Measurements from ENCODE around the gene CLTC. TPM values are rescaled to one million over a fixed set of nuclear protein-coding genes. Genes with fewer than 3 reads are reported as not detected.
A peak's percentile ranks its signal among the peaks of the same experiment; 100 is the strongest.

Gene CLTC
- total RNA-seq, 1 experiment from 2014 or later, result 206 TPM

GRCh38 chr17:59607817-59608403 lies 11.8 kb upstream of the CLTC start:
- Histone ChIP-seq H3K9me2 (ENCODE audit: insufficient read depth) (no peaks in the 10 kb centered on the region), H4K20me1 (ENCODE audit: insufficient read depth) (peaks cover 3% of the 10 kb centered on the region), H3K4me1 (replicated peaks; ENCODE audit: insufficient read depth) (no peaks in the 10 kb centered on the region), H3K79me2 (ENCODE audit: low read depth) (no peaks in the 10 kb centered on the region), H3F3A (ENCODE audit: insufficient read depth, low read depth) (no peaks in the 10 kb centered on the region), H3K27me3 (ENCODE audit: insufficient read depth, low read depth) (no peaks in the 10 kb centered on the region), H3K27ac (no peak overlapping the region), H3K4me2 (no peak overlapping the region), H2AFZ (no peak overlapping the region), H3K4me3 (no peak overlapping the region), H3K36me3 (ENCODE audit: low read depth) (peaks cover 27% of the 10 kb centered on the region), H3K9me3 (ENCODE audit: insufficient read depth, low read depth) (no peaks in the 10 kb centered on the region)
- ChIA-PET CTCF (no interaction called here), POLR2A (ENCODE audit: unreplicated experiment) (no interaction called here)
- peak; percentile 41 for TF ChIP-seq CTCF (conservative IDR thresholded peaks at IDR 0.05)
- no peak for TF ChIP-seq EZH2 (IDR thresholded peaks at IDR 0.05; ENCODE audit: low read depth)
- BruUV-seq (replicated peaks), result no TSS peak
- intact Hi-C loops (cut with micrococcal nuclease; ENCODE audit: unreplicated experiment), result no loop called here
- no peak for DNase-seq

GRCh38 chr17:59611503-59611902 lies 8.2 kb upstream of the CLTC start:
- Histone ChIP-seq H3K27ac (no peak overlapping the region), H3K27me3 (ENCODE audit: insufficient read depth, low read depth) (no peaks in the 10 kb centered on the region), H3K9me2 (ENCODE audit: insufficient read depth) (no peaks in the 10 kb centered on the region), H3F3A (ENCODE audit: insufficient read depth, low read depth) (no peaks in the 10 kb centered on the region; the same call in 1 of the 2 replicates), H3K9me3 (ENCODE audit: insufficient read depth, low read depth) (no peaks in the 10 kb centered on the region), H3K4me3 (no peak overlapping the region), H4K20me1 (ENCODE audit: insufficient read depth) (no peaks in the 10 kb centered on the region), H3K36me3 (ENCODE audit: low read depth) (0 out of 2 replicates have a peak, but pooled peaks cover 12% of the 10 kb centered on the region), H2AFZ (no peak overlapping the region), H3K79me2 (ENCODE audit: low read depth) (no peaks in the 10 kb centered on the region), H3K4me1 (replicated peaks; ENCODE audit: insufficient read depth) (peaks cover 2% of the 10 kb centered on the region; the same call in 1 of the 2 replicates), H3K4me2 (no peak overlapping the region)
- ChIA-PET CTCF (no interaction called here), POLR2A (ENCODE audit: unreplicated experiment) (no interaction called here)
- intact Hi-C loops (cut with micrococcal nuclease; ENCODE audit: unreplicated experiment), result no loop called here
- no peak for DNase-seq
- no TSS peak for BruUV-seq (replicated peaks)
- TF ChIP-seq EZH2 (IDR thresholded peaks at IDR 0.05; ENCODE audit: low read depth), result no peak
- TF ChIP-seq CTCF (conservative IDR thresholded peaks at IDR 0.05), result no peak

GRCh38 chr17:59616253-59616920 lies 3.3 kb upstream of the CLTC start:
- Histone ChIP-seq H3K36me3 (ENCODE audit: low read depth) (0 out of 2 replicates have a peak, but pooled peaks cover 3% of the 10 kb centered on the region), H3K27me3 (ENCODE audit: insufficient read depth, low read depth) (no peaks in the 10 kb centered on the region), H3K9me2 (ENCODE audit: insufficient read depth) (no peaks in the 10 kb centered on the region), H3K4me3 (no peak overlapping the region), H3K27ac (no peak overlapping the region), H3K9me3 (ENCODE audit: insufficient read depth, low read depth) (no peaks in the 10 kb centered on the region), H4K20me1 (ENCODE audit: insufficient read depth) (peaks cover 8% of the 10 kb centered on the region), H3K4me2 (peak overlapping the region; percentile 30; the same call in 1 of the 2 replicates), H3K4me1 (replicated peaks; ENCODE audit: insufficient read depth) (peaks cover 25% of the 10 kb centered on the region), H2AFZ (no peak overlapping the region), H3K79me2 (ENCODE audit: low read depth) (peaks cover 32% of the 10 kb centered on the region), H3F3A (ENCODE audit: insufficient read depth, low read depth) (peaks cover 12% of the 10 kb centered on the region; the same call in 1 of the 2 replicates)
- POLR2A ChIA-PET (ENCODE audit: unreplicated experiment), result no interaction called here
- intact Hi-C loops (cut with micrococcal nuclease; ENCODE audit: unreplicated experiment), result no loop called here
- no TSS peak for BruUV-seq (replicated peaks)
- CTCF ChIA-PET, result no interaction called here
- no peak for DNase-seq
- TF ChIP-seq CTCF (conservative IDR thresholded peaks at IDR 0.05) (no peak), EZH2 (IDR thresholded peaks at IDR 0.05; ENCODE audit: low read depth) (no peak)
